GM12801 (cell line): ENCODE data around the gene CEND1.

Experiments
- TF ChIP-seq, protein P1 (sequence below): IDR thresholded peaks from one replicate; pipeline ENCODE4 v1.5.1; 2011; ENCODE audit warnings: control low read depth; ENCODE audit not compliant: insufficient read length; ENCODE audit errors: extremely low read depth

The CEND1 gene

DNA sequence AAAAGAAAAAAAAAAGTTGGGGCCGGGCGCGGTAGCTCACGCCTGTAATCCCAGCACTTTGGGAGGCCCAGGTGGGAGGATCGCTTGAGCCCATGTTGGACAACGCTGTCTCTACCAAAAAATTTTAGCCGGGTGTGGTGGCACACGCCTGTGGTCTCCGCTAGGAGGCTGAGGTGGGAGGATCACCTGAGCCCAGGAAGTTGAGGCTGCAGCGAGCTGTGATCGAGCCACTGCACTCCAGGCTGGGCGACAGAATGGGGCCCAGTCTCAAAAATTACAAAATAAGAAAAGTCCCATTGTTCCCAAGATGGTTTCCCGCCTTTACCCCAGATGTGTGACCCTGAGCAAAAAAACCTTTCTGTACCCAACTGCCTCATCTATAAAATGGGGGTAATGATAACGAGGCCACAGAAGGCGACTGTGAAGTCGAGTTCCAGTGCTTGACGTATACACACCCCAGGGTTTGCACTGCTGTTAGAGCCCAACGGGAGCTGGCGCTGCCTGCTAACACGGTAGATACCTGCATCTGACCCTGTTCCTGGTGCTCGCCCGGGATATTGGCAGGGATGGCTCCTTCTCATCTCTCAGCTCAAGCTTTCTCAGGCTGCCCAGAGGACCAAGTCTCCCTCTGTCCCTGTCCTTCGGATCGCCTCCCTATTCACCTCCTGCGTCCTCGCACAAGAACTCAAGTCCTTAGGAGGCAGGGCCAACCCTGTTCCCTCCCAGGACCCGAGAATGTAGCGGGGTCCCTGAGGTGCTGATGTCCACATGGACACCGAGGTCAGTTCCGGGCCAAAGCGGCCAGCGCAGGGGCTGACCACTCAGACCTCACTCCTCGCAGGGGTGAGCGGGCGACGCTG is 18.8 kb upstream of the CEND1 start:
- TF ChIP-seq, protein P1, sequence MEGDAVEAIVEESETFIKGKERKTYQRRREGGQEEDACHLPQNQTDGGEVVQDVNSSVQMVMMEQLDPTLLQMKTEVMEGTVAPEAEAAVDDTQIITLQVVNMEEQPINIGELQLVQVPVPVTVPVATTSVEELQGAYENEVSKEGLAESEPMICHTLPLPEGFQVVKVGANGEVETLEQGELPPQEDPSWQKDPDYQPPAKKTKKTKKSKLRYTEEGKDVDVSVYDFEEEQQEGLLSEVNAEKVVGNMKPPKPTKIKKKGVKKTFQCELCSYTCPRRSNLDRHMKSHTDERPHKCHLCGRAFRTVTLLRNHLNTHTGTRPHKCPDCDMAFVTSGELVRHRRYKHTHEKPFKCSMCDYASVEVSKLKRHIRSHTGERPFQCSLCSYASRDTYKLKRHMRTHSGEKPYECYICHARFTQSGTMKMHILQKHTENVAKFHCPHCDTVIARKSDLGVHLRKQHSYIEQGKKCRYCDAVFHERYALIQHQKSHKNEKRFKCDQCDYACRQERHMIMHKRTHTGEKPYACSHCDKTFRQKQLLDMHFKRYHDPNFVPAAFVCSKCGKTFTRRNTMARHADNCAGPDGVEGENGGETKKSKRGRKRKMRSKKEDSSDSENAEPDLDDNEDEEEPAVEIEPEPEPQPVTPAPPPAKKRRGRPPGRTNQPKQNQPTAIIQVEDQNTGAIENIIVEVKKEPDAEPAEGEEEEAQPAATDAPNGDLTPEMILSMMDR = no peak

DNA sequence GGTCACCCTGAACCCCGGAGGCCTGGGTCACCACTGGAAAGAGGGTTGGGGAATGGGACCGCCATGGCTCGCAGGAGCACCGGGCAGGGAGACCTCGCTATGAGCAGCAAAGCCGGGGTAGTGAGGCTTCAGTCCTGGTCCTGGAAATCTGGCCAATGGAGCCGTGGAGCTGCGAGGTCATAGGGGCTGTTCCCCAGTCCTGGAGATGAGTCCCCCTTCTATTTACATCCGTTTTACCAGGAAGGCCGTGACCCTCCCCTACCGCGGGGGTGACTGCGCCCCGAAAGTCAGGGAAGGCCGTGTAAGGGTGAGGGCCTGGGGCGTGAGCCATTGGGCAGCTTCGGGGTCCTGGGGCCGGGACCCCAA is 14.7 kb upstream of the CEND1 start:
- TF ChIP-seq, protein P1 = no peak

DNA sequence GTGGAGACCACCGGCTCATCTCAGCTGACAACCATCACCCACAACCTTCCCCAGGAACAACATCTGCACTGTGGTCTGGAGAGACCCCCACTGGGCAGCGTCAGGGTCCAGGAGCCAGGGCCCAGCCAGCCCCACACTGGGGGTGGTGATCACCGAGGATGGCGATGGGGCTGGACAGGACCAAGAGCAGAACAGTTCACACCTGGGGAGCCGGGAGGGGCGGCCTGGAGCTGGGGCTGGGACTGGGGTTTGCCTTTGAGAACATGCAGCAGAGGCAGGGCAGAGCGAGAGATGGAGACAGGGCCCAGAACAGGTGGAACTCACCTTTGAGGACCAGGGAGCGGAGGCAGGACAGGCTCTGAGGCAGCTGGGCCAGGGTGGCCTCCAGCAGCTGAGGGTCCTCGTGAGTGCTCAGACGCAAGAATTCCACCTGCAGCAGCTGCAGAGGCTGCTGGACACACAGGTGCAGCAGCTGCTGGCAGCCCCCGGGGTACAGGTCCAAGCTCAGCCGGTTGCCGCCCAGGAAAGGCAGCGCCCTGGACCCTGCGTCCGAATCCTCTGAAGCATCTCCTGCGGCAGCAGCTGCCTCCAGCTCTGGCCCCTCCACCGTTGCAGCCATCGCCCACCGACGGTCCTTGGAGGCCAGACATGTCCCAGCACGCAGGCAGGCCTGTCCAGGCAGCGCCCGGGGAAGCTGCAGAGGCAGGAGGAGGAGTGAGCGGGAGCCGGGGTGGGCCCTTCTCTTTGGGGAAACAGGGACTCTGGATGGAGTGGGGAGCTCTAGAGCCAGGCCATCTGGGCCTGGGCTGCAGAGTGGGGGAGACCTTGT is 14.1 kb upstream of the CEND1 start:
- TF ChIP-seq, protein P1 = no peak

DNA sequence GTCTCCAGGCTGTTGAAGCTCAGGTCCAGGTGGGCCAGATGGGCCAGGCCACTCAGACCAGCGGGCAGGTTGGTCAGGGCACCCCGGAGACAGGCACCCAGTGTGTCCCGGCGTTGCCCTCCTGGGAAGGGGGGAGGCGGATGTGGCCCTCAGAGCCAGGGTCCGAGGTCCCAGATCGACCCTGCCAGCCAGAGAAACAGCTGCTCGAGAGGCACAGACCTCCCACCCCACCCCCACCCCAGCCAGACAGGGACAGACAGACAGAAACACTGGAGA is 13.5 kb upstream of the CEND1 start:
- TF ChIP-seq, protein P1 = no peak

DNA sequence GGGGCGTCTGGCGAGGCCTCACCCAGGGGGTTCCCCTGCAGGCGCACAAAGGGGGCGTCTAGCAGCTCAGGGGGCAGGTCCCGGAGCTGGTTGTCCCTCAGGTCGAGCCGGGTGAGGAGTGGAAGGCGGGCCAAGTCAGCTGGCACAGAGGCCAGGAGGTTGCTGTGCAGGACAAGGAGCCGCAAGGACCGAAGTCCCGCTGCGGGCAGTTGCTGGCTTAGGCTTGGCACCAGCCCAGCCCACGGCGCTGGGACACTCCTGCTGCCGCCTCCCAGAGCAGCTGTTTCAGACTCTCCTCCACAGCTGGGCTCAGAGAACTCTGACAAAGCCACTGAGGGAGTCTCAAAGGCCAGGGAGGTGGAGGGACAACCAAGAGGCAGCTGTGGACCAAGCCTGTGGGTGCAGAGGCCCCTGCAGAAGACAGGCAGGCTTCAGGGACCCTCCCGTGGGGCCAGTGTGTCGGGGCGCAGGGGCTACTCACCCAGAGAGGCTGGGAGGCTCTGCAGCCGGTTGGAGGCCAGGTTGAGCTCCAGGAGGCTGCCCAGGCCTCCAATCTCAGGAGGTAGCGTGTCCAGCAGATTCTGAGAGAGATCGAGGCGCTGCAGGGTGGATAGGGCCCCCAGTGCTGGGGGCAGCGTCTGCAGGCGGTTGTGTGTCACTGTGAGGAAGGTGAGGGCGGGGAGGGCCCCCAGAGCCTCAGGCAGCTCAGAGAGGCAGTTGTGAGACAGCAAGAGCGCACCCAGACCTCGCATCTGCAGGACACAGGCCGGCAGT is 13.0 kb upstream of the CEND1 start:
- TF ChIP-seq, protein P1 = no peak

DNA sequence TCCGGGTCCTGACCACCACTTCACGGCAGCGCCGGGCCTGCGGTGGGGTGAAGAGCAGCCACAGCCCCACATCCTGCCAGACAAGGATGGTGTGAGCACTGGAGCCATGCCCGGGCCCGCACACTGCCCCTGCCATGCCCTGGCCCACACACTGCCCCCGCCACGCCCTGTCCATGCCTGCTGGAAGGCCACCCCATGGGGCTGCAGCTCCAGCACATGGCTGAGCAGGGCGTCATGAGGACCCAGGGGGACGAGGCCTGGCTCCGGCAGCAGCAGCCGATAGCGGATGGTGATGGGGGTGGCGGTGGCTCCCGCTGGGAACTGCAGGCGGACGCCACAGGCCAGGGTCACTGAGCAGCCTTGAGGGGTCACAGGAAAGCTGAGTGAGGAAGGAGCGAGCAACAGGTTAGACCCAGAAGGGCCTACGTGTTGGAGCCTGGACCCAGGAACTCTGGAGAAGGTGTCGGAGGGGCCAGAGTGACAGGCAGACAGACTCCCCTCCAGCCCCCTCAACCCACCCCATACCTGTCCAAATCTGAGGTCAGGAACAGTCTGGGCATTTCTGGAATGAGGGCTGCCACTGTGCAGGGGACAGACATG is 12.2 kb upstream of the CEND1 start:
- TF ChIP-seq, protein P1 = no peak

DNA sequence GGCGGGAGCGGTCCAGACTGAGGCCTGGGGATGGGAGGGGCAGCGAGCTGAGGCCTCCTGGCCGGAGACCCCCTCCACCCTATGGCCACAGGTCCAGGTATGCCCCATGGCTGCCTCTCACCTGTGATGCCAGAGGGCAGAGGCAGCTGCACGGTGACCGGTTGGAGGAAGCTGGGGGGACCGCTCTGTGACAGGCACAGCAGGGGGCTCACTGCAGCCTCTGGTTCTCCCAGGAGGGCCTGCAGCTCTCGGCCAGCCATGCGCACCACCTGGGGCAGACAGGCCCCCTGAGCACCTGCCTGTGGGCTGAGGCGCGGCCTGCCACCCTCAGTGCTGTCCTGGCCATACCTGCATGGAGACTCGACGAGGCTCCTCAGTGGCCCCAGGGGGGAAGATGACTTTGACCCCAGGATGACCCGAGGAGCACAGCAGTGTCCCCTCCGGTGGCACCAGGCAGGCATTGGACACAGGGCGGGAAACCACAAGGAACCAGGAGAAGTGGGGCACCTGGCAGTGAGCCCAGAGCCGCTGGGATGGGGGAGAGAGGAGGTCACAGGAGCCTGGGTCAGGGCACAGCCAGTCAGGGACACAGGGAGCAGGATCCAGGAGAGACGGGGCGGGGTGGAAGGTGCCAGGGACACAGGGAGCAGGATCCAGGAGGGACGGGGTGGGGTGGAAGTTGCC is 11.3 kb upstream of the CEND1 start:
- TF ChIP-seq, protein P1 = no peak
